ENCODE results near the gene CACNA1D. TPM values are rescaled to one million over a fixed set of nuclear protein-coding genes. Genes with fewer than 3 reads are reported as not detected.

The CACNA1D gene
- total RNA-seq, 2 donors from 2014 or later, result 9.9 to 20.4 TPM

DNA sequence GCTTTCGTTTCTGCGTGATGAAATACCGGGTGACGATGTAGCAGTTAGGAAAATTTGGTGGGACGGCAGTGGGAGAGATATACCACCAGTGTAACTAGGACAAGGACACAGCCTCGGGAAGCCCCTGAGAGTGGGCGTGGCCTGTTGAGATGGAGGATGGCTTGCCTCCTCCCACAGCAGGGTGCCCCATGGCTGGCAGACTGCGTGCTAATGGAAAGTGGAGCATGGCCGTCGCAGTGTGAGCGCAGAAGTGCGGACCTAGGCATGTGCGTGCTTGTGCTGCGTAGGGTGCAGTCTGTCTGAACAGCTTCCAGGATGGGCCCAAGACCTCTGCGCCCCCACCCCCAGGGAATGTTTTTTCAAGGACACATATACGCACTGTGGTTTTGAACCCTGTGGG is 295.0 kb downstream of the CACNA1D start:
- Histone ChIP-seq H3K36me3 (replicated peaks in 1 of 2; ENCODE audit: insufficient read depth in 1 of 2, low read depth in 2 of 2) (no peaks in the 10 kb centered on the region), H3K27me3 (no peaks in the 10 kb centered on the region), H3K4me1 (no peaks in the 10 kb centered on the region), H3K4me3 (no peak overlapping the region), H3K27ac (no peak overlapping the region), H3K9me3 (no peaks in the 10 kb centered on the region)
- 84 to 85% methylated on average over 16 of the region's 16 CpGs for WGBS, 2 donors
- DNase-seq (no peak), ATAC-seq (no peak)
- intact Hi-C loops (cut with DNase I), result no loop called here
- TF ChIP-seq, protein P1, sequence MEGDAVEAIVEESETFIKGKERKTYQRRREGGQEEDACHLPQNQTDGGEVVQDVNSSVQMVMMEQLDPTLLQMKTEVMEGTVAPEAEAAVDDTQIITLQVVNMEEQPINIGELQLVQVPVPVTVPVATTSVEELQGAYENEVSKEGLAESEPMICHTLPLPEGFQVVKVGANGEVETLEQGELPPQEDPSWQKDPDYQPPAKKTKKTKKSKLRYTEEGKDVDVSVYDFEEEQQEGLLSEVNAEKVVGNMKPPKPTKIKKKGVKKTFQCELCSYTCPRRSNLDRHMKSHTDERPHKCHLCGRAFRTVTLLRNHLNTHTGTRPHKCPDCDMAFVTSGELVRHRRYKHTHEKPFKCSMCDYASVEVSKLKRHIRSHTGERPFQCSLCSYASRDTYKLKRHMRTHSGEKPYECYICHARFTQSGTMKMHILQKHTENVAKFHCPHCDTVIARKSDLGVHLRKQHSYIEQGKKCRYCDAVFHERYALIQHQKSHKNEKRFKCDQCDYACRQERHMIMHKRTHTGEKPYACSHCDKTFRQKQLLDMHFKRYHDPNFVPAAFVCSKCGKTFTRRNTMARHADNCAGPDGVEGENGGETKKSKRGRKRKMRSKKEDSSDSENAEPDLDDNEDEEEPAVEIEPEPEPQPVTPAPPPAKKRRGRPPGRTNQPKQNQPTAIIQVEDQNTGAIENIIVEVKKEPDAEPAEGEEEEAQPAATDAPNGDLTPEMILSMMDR (IDR thresholded peaks at IDR 0.05), result no peak

DNA sequence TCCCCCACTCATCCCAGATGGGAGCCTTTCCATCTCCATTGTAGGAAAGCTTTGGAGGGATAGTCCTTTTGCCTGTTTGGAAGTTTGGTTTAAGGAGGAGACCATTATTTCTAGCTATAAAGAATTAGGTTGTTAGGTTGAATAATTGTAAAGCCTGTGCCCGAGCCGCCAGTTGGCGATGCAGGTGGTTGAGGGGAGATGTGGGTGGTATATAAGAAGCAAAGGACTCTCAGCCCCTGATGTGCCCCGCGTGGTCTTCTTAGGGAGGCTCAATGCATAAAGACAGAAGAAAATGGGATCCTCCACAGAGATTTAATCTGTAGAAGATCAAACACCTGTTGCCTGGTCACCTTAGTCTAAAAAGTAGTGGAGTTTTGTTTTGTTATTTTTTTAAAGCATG is 296.1 kb downstream of the CACNA1D start:
- H3K36me3 ChIP-seq (replicated peaks in 1 of 2; ENCODE audit: insufficient read depth in 1 of 2, low read depth in 2 of 2), result no peaks in the 10 kb centered on the region
- H3K9me3 ChIP-seq, result no peaks in the 10 kb centered on the region
- H3K27me3 ChIP-seq, result no peaks in the 10 kb centered on the region
- 89 to 91% methylated on average over 5 of the region's 5 CpGs for WGBS, 2 donors
- H3K27ac ChIP-seq, result no peak overlapping the region
- ATAC-seq (no peak), DNase-seq (no peak)
- H3K4me3 ChIP-seq, result no peak overlapping the region
- H3K4me1 ChIP-seq, result no peaks in the 10 kb centered on the region
- TF ChIP-seq POLR2A (IDR thresholded peaks at IDR 0.05), result no peak
- TF ChIP-seq, protein P1 (IDR thresholded peaks at IDR 0.05), result no peak
- intact Hi-C loops (cut with DNase I), result no loop called here

DNA sequence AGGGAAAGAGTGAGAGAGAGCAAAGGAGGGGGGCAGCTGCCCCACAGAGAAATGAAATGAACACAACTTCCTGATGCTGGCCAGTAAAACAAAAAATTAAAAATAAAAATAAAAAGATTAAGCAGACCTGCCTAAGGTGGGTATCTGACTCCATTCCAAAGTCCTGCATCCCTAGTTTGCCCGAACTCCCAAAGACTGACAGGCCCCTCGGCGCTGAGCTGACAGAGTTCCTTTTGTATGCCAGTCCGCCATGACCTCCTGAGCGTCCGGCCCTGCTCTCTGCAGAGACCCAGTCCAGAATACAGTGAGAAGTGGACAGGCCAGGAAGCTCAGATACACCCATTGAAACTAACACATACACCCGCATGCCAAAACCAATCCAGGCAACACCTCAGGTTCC is 296.9 kb downstream of the CACNA1D start:
- Histone ChIP-seq H3K9me3 (no peaks in the 10 kb centered on the region), H3K27ac (no peak overlapping the region), H3K4me1 (no peaks in the 10 kb centered on the region), H3K36me3 (replicated peaks in 1 of 2; ENCODE audit: insufficient read depth in 1 of 2, low read depth in 2 of 2) (no peaks in the 10 kb centered on the region), H3K4me3 (no peak overlapping the region), H3K27me3 (no peaks in the 10 kb centered on the region)
- DNase-seq (no peak), ATAC-seq (no peak)
- intact Hi-C loops (cut with DNase I), result no loop called here
- WGBS, 2 donors, result 80 to 86% methylated on average over 7 of the region's 7 CpGs
- no peak for TF ChIP-seq POLR2A (IDR thresholded peaks at IDR 0.05)
- TF ChIP-seq, protein P1 (IDR thresholded peaks at IDR 0.05), result no peak

- no peaks in the 10 kb centered on the region for H3K4me1 ChIP-seq
- 83 to 92% methylated on average over 3 of the region's 3 CpGs for WGBS, 2 donors
- intact Hi-C loops (cut with DNase I), result no loop called here
- no peaks in the 10 kb centered on the region for H3K9me3 ChIP-seq
- ATAC-seq (no peak), DNase-seq (no peak)
- no peak for TF ChIP-seq POLR2A (IDR thresholded peaks at IDR 0.05)
- TF ChIP-seq, protein P1 (IDR thresholded peaks at IDR 0.05), result no peak
- no peak overlapping the region for H3K27ac ChIP-seq
- H3K27me3 ChIP-seq, result no peaks in the 10 kb centered on the region
- H3K4me3 ChIP-seq, result no peak overlapping the region
- no peaks in the 10 kb centered on the region for H3K36me3 ChIP-seq (replicated peaks in 1 of 2; ENCODE audit: insufficient read depth in 1 of 2, low read depth in 2 of 2)
Measured at GRCh38 chr3:53792866-53793265, 298.5 kb downstream of the CACNA1D start.

DNA sequence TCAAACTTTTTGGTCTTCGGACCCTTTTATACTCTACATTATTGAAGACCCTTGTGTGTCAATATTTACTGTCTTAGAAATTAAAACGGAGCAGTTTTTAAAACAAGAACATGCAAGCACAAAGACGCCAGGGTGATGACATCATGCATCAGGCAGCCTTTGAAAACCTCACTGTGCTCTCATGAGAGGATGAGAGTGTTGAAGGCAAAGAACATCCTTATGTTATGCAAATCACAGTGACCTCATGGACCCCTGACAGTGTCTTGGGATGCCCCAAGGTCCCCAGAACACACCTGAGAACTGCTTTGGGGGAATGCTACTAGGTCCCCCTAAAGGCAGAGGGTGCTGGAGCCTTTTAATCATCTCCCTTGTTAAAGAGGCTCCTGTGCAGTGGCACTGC is 300.2 kb downstream of the CACNA1D start:
- H3K27ac ChIP-seq, result no peak overlapping the region
- H3K4me1 ChIP-seq, result no peaks in the 10 kb centered on the region
- no peaks in the 10 kb centered on the region for H3K36me3 ChIP-seq (replicated peaks in 1 of 2; ENCODE audit: insufficient read depth in 1 of 2, low read depth in 2 of 2)
- H3K9me3 ChIP-seq, result no peaks in the 10 kb centered on the region
- 59 to 73% methylated on average over 3 of the region's 3 CpGs for WGBS, 2 donors
- intact Hi-C loops (cut with DNase I), result no loop called here
- DNase-seq, result no peak
- H3K27me3 ChIP-seq, result no peaks in the 10 kb centered on the region
- no peak for TF ChIP-seq POLR2A (IDR thresholded peaks at IDR 0.05)
- TF ChIP-seq, protein P1 (IDR thresholded peaks at IDR 0.05), result no peak
- ATAC-seq, result no peak
- no peak overlapping the region for H3K4me3 ChIP-seq

All from body of pancreas (tissue), 4 donors.